HCT116 (cell line): ENCODE data around the gene TMEM125. TPM values are rescaled to one million over a fixed set of nuclear protein-coding genes. Genes with fewer than 3 reads are reported as not detected.

ENCODE experiments used
- ATAC-seq: fragments of 200-7000 bp; cut with Tn5 transposase; 2 replicates; pipeline ENCODE4 v1.9.1; 2020; ENCODE audit warnings: mild to moderate bottlenecking, moderate library complexity
- BruUV-seq: library from RNA; stranded (reverse); fragments of 400-500 nt; replicated peaks from 2 replicates; lab custom pipeline; 2021; lab: Mats Ljungman, UMichigan
- CTCF ChIA-PET: fragments of 300-600 bp; sonication (Branson Sonifier 250); formaldehyde crosslinking; loops from one replicate; lab custom pipeline; 2021; ENCODE audit warnings: antibody characterized with exemption; lab: Charles Lee
- POLR2A ChIA-PET: fragments of 300-600, 350-600 bp; sonication (Branson Sonifier 250); formaldehyde crosslinking; loops from one replicate; lab custom pipeline; 2021; ENCODE audit warnings: antibody characterized with exemption; lab: Charles Lee
- RAD21 ChIA-PET, 2 experiments: fragments of 300-600 bp; sonication (Branson Sonifier 250); formaldehyde crosslinking; loops; one replicate each; lab custom pipeline; 2023; ENCODE audit warnings: low total read pairs in 2 of 2; ENCODE audit not compliant: uncharacterized antibody in 2 of 2, unreplicated experiment in 2 of 2, low non-redundant PET in 1 of 2; lab: Charles Lee
- DNase-seq: peaks from one replicate; pipeline ENCODE4 v3.0.0-alpha.2; 2010; ENCODE audit warnings: low read depth, low spot score
- H2AFZ ChIP-seq: fragments of 200-600 bp; shearing (Covaris generic), sonication (generic); 2 replicates; pipeline ENCODE4 v1.6.1; 2017; ENCODE audit warnings: low read depth, mixed run types, mixed read lengths, antibody characterized with exemption, low read length; ENCODE audit not compliant: poor library complexity, severe bottlenecking
- H3K27ac ChIP-seq: 2 replicates; pipeline ENCODE4 v1.5.1; 2012; ENCODE audit warnings: low read depth, low read length
- H3K27me3 ChIP-seq: fragments of 200-600 bp; sonication (generic); 2 replicates; pipeline ENCODE4 v1.6.1; 2016; ENCODE audit warnings: mixed run types, low read length, mixed read lengths; ENCODE audit not compliant: insufficient read depth
- H3K36me3 ChIP-seq, 2 experiments: fragments of 200-500 bp in 1 of 2; fragments of 200-600 bp in 1 of 2; sonication (Bioruptor generic) in 1 of 2; sonication (generic) in 1 of 2; 2 replicates each; pipeline versions ENCODE4 v1.5.1 to v1.6.1; 2014 to 2016; ENCODE audit warnings: low read length in 2 of 2, inconsistent platforms in 1 of 2, mixed read lengths in 1 of 2, mixed run types in 1 of 2; ENCODE audit not compliant: insufficient read depth in 2 of 2, control insufficient read depth in 1 of 2
- H3K4me1 ChIP-seq, 2 experiments: fragments of 200-600 bp in 1 of 2; sonication (generic) in 1 of 2; 2 replicates each; pipeline versions ENCODE4 v1.5.1 to v1.6.1; 2012 to 2017; ENCODE audit warnings: low read length in 2 of 2, inconsistent platforms in 1 of 2, mild to moderate bottlenecking in 1 of 2, mixed read lengths in 1 of 2, mixed run types in 1 of 2, moderate library complexity in 1 of 2; ENCODE audit not compliant: insufficient read depth in 2 of 2, control insufficient read depth in 1 of 2
- H3K4me2 ChIP-seq: fragments of 200-600 bp; sonication (generic); 2 replicates; pipeline ENCODE4 v1.6.1; 2017; ENCODE audit warnings: mixed run types, low read length, mixed read lengths
- H3K4me3 ChIP-seq, 2 experiments: fragments of 200-600 bp in 1 of 2; sonication (generic) in 1 of 2; replicated peaks in 1 of 2; 2 replicates each; pipeline ENCODE4 v1.5.1; 2011 to 2016; ENCODE audit warnings: low read length in 2 of 2, control low read depth in 1 of 2, low read depth in 1 of 2, mild to moderate bottlenecking in 1 of 2, mixed read lengths in 1 of 2, mixed run types in 1 of 2
- H3K79me2 ChIP-seq: fragments of 200-600 bp; sonication (generic); 2 replicates; pipeline ENCODE4 v1.6.1; 2017; ENCODE audit warnings: mild to moderate bottlenecking, mixed run types, low read length, moderate library complexity, mixed read lengths; ENCODE audit not compliant: insufficient read depth
- H3K9ac ChIP-seq: fragments of 200-600 bp; sonication (generic); 2 replicates; pipeline ENCODE4 v1.6.1; 2016; ENCODE audit warnings: low read length, mixed read lengths
- H3K9me2 ChIP-seq: fragments of 200-600 bp; sonication (generic), shearing (Covaris generic); 2 replicates; pipeline ENCODE4 v1.6.1; 2017; ENCODE audit warnings: mixed run types, mild to moderate bottlenecking, moderate library complexity; ENCODE audit not compliant: insufficient read depth
- H3K9me3 ChIP-seq, 2 experiments: fragments of 200-500 bp in 1 of 2; fragments of 200-600 bp in 1 of 2; sonication (Bioruptor generic) in 1 of 2; sonication (generic) in 1 of 2; 2 replicates each; pipeline ENCODE4 v1.6.1; 2014 to 2017; ENCODE audit warnings: low read length in 2 of 2, mixed read lengths in 2 of 2, inconsistent platforms in 1 of 2, low read depth in 1 of 2, mild to moderate bottlenecking in 1 of 2, mixed run types in 1 of 2, moderate library complexity in 1 of 2; ENCODE audit not compliant: control insufficient read depth in 1 of 2, insufficient read depth in 1 of 2
- H4K20me1 ChIP-seq: fragments of 200-600 bp; sonication (generic), shearing (Covaris generic); 2 replicates; pipeline ENCODE4 v1.6.1; 2017; ENCODE audit warnings: mixed run types, mild to moderate bottlenecking, moderate library complexity; ENCODE audit not compliant: insufficient read depth
- CBX3 ChIP-seq: IDR thresholded peaks from 2 replicates; pipeline ENCODE4 v1.6.1; 2012; ENCODE audit warnings: low read depth
- CEBPB ChIP-seq: IDR thresholded peaks from 2 replicates; pipeline ENCODE4 v1.6.1; 2012; ENCODE audit warnings: low read depth
- CTCF ChIP-seq, 3 experiments: fragments of 200-600 bp in 1 of 3; sonication (generic) in 1 of 3; IDR thresholded peaks in 2 of 3; conservative IDR thresholded peaks in 1 of 3; 2 replicates each; pipeline ENCODE4 v1.5.1; 2012 to 2017; ENCODE audit warnings: low read depth in 2 of 3, low read length in 2 of 3, antibody characterized with exemption in 1 of 3, borderline replicate concordance in 1 of 3, control low read depth in 1 of 3, mild to moderate bottlenecking in 1 of 3, mixed read lengths in 1 of 3, mixed run types in 1 of 3, moderate library complexity in 1 of 3; ENCODE audit not compliant: insufficient read depth in 1 of 3
- EGR1 ChIP-seq: IDR thresholded peaks from 2 replicates; pipeline ENCODE4 v1.6.1; 2012; ENCODE audit warnings: low read depth
- ELF1 ChIP-seq: IDR thresholded peaks from 2 replicates; pipeline ENCODE4 v1.6.1; 2012; ENCODE audit warnings: low read depth, borderline replicate concordance
- EZH2 ChIP-seq: fragments of 200-600 bp; sonication (generic); IDR thresholded peaks from 2 replicates; pipeline ENCODE4 v1.6.1; 2017; ENCODE audit warnings: antibody characterized with exemption, mixed run types
- EZH2phosphoT487 ChIP-seq: fragments of 200-600 bp; IDR thresholded peaks from 2 replicates; pipeline ENCODE4 v1.6.1; 2018; ENCODE audit warnings: antibody characterized with exemption, borderline replicate concordance
- FOSL1 ChIP-seq: IDR thresholded peaks from 2 replicates; pipeline ENCODE4 v1.6.1; 2012; ENCODE audit warnings: low read depth
- JUND ChIP-seq: IDR thresholded peaks from 2 replicates; pipeline ENCODE4 v1.6.1; 2012
- POLR2A ChIP-seq: IDR thresholded peaks from 2 replicates; pipeline ENCODE4 v1.7.0; 2011; ENCODE audit warnings: borderline replicate concordance; ENCODE audit not compliant: insufficient read depth, insufficient read length; ENCODE audit errors: extremely low read depth
- RAD21 ChIP-seq: IDR thresholded peaks from 2 replicates; pipeline ENCODE4 v1.6.1; 2012; ENCODE audit warnings: low read depth, mild to moderate bottlenecking
- REST ChIP-seq: IDR thresholded peaks from 2 replicates; pipeline ENCODE4 v1.6.1; 2012; ENCODE audit warnings: low read depth
- SIN3A ChIP-seq: IDR thresholded peaks from 2 replicates; pipeline ENCODE4 v1.6.1; 2012; ENCODE audit warnings: low read depth
- SP1 ChIP-seq: IDR thresholded peaks from 2 replicates; pipeline ENCODE4 v1.6.1; 2012; ENCODE audit warnings: low read depth
- TCF7L2 ChIP-seq: IDR thresholded peaks from 2 replicates; pipeline ENCODE4 v1.7.0; 2011; ENCODE audit warnings: borderline replicate concordance, inconsistent platforms; ENCODE audit not compliant: insufficient read depth, insufficient read length; ENCODE audit errors: extremely low read depth
- ZFX ChIP-seq: fragments of 450-650 bp; IDR thresholded peaks from 2 replicates; pipeline ENCODE4 v1.6.1; 2017
- ZNF274 ChIP-seq: fragments of 200-500 bp; sonication (Bioruptor generic); IDR thresholded peaks from 2 replicates; pipeline ENCODE4 v1.6.1; 2014; ENCODE audit warnings: mild to moderate bottlenecking, low read depth, low read length, inconsistent platforms
- intact Hi-C: fragments of 100-400 bp; cut with micrococcal nuclease; formaldehyde crosslinking; loops from 2 replicates; pipeline ENCODE4 v1.10.0; 2022
- total RNA-seq: library from RNA; stranded (reverse); gene quantifications from one replicate; pipeline ENCODE4 v1.2.1, GENCODE V29; 2021; ENCODE audit not compliant: unreplicated experiment
- TF ChIP-seq, protein P1 (sequence below): IDR thresholded peaks from 2 replicates; pipeline ENCODE4 v1.6.1; 2012

The TMEM125 gene
- total RNA-seq, 1 experiment from 2014 or later, result 13.9 TPM

- Histone ChIP-seq H3K4me3 (no peak overlapping the region), H3K9me2 (no peaks in the 10 kb centered on the region), H3K79me2 (no peaks in the 10 kb centered on the region)
- TF ChIP-seq JUND (no peak), TCF7L2 (no peak), ZFX (no peak), REST (no peak), ELF1 (no peak), ZNF274 (no peak), CEBPB (no peak), RAD21 (no peak), SIN3A (no peak), POLR2A (no peak), SP1 (no peak), CBX3 (no peak), CTCF (IDR thresholded peaks at IDR 0.05 in 2 of 3, conservative IDR thresholded peaks at IDR 0.05 in 1 of 3; ENCODE audit: borderline replicate concordance in 1 of 3, insufficient read depth in 1 of 3, low read depth in 2 of 3, low read length in 2 of 3) (no peak), EZH2phosphoT487 (no peak), EGR1 (no peak), FOSL1 (no peak), EZH2 (no peak)
- TF ChIP-seq, protein P1, sequence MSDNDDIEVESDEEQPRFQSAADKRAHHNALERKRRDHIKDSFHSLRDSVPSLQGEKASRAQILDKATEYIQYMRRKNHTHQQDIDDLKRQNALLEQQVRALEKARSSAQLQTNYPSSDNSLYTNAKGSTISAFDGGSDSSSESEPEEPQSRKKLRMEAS, result no peak
- TF ChIP-seq, all 23 proteins: peak for 0
- POLR2A ChIA-PET, result interaction anchor here (1.5 kb wide), 1 partner anchor 9 kb away, joined by 5 read pairs; the partner anchor contains the start of gene C1orf210
- BruUV-seq, result no TSS peak
- Histone ChIP-seq H3K4me2 (no peak overlapping the region), H3K9me3 (no peaks in the 10 kb centered on the region), H4K20me1 (no peaks in the 10 kb centered on the region), H3K27me3 (no peaks in the 10 kb centered on the region), H3K9ac (no peak overlapping the region), H3K36me3 (no peaks in the 10 kb centered on the region), H2AFZ (no peak overlapping the region), H3K4me1 (peaks cover 4 to 12% of the 10 kb centered on the region in 2 experiments; a peak in 3 of 4 replicates), H3K27ac (no peak overlapping the region)
- intact Hi-C loops, result no loop called here
- ATAC-seq (no peak), DNase-seq (no peak)
- CTCF ChIA-PET, result no interaction called here
- RAD21 ChIA-PET, result no interaction called here
These were observed 6.2 kb downstream of the TMEM125 start for GRCh38 chr1:43275826-43276620.
